B cell (primary cell): ENCODE results near the gene NHEJ1. TPM values are rescaled to one million over a fixed set of nuclear protein-coding genes. Genes with fewer than 3 reads are reported as not detected.

Experiments used
- ATAC-seq: fragments of 200-7000 bp; cut with Tn5 transposase; one replicate; pipeline ENCODE4 v1.10.0; 2021; ENCODE audit warnings: low read depth, mild to moderate bottlenecking, moderate number of reproducible peaks, moderate library complexity
- CTCF ChIA-PET: fragments of 350-600 bp; sonication (Branson Sonifier 250); formaldehyde crosslinking; loops from one replicate; lab custom pipeline; 2021; ENCODE audit warnings: antibody characterized with exemption, inconsistent platforms; lab: Charles Lee
- POLR2A ChIA-PET: fragments of 350-600 bp; sonication (Branson Sonifier 250); formaldehyde crosslinking; loops from one replicate; lab custom pipeline; 2021; ENCODE audit warnings: antibody characterized with exemption; lab: Charles Lee
- DNase-seq: peaks from one replicate; pipeline ENCODE4 v3.0.0; 2013
- H2AFZ ChIP-seq: 2 replicates; pipeline ENCODE4 v1.6.1; 2012; ENCODE audit warnings: mild to moderate bottlenecking, low read depth, low read length; ENCODE audit not compliant: insufficient read depth, poor library complexity, severe bottlenecking
- H3K27ac ChIP-seq, 2 donors: 1 replicate in 1 of 2; 2 replicates in 1 of 2; pipeline ENCODE4 v1.5.1; 2012 to 2013; ENCODE audit warnings: low read length in 2 of 2, mild to moderate bottlenecking in 2 of 2, moderate library complexity in 1 of 2
- H3K27me3 ChIP-seq, 4 experiments: fragments of 200-600 bp in 1 of 4; sonication (generic) in 1 of 4; replicated peaks in 1 of 4; 1 replicate in 2 of 4; 2 replicates in 2 of 4; pipeline versions ENCODE4 v1.6.1 to v1.7.0; 2013 to 2016; ENCODE audit warnings: low read length in 3 of 4, mild to moderate bottlenecking in 2 of 4, mixed read lengths in 1 of 4, moderate library complexity in 1 of 4; ENCODE audit not compliant: insufficient read depth in 4 of 4, control insufficient read depth in 3 of 4; ENCODE audit errors: control extremely low read depth in 1 of 4
- H3K36me3 ChIP-seq, 2 experiments: replicated peaks in 1 of 2; 1 replicate in 1 of 2; 2 replicates in 1 of 2; pipeline versions ENCODE4 v1.6.1 to v1.7.1; 2013; ENCODE audit warnings: low read length in 1 of 2; ENCODE audit not compliant: insufficient read depth in 2 of 2, control insufficient read depth in 1 of 2; ENCODE audit errors: control extremely low read depth in 1 of 2, extremely low read depth in 1 of 2
- H3K4me1 ChIP-seq, 2 donors: fragments of 200-600 bp in 1 of 2; sonication (generic) in 1 of 2; 1 replicate in 1 of 2; 2 replicates in 1 of 2; pipeline versions ENCODE4 v1.5.1 to v1.6.1; 2013 to 2017; ENCODE audit warnings: low read length in 2 of 2; ENCODE audit not compliant: control insufficient read depth in 2 of 2, insufficient read depth in 2 of 2
- H3K4me2 ChIP-seq: replicated peaks from 2 replicates; pipeline ENCODE3; 2012; ENCODE audit warnings: mild to moderate bottlenecking, low read depth, low read length; ENCODE audit not compliant: poor library complexity, severe bottlenecking
- H3K4me3 ChIP-seq, 5 experiments: fragments of 200-600 bp in 1 of 5; sonication (generic) in 1 of 5; 1 replicate in 3 of 5; 2 replicates in 2 of 5; pipeline versions ENCODE4 v1.5.1 to v1.7.0; 2011 to 2016; ENCODE audit warnings: low read length in 4 of 5, mild to moderate bottlenecking in 4 of 5, low read depth in 2 of 5, control low read depth in 1 of 5, moderate library complexity in 1 of 5; ENCODE audit not compliant: insufficient read depth in 1 of 5; ENCODE audit errors: control extremely low read depth in 1 of 5, extremely low read depth in 1 of 5
- H3K79me2 ChIP-seq: fragments of 200-600 bp; sonication (generic); one replicate; pipeline ENCODE4 v1.6.0; 2016; ENCODE audit warnings: low read length; ENCODE audit not compliant: control insufficient read depth, insufficient read depth
- H3K9ac ChIP-seq: fragments of 200-600 bp; sonication (generic); 2 replicates; pipeline ENCODE4 v1.6.1; 2017; ENCODE audit warnings: mild to moderate bottlenecking, low read length, moderate library complexity
- H3K9me3 ChIP-seq, 3 donors: one replicate each; pipeline versions ENCODE4 v1.6.1 to v1.7.1; 2013; ENCODE audit warnings: low read length in 2 of 3; ENCODE audit not compliant: control insufficient read depth in 2 of 3, insufficient read depth in 1 of 3; ENCODE audit errors: control extremely low read depth in 1 of 3
- H4K20me1 ChIP-seq: 2 replicates; pipeline ENCODE4 v1.6.0; 2012; ENCODE audit warnings: mild to moderate bottlenecking, low read length; ENCODE audit not compliant: insufficient read depth, control insufficient read depth, poor library complexity, severe bottlenecking
- H3K27ac Mint-ChIP-seq: one replicate; pipeline ENCODE4 v1.8.0; 2021; ENCODE audit warnings: mixed read lengths
- H3K27me3 Mint-ChIP-seq: one replicate; pipeline ENCODE4 v1.8.0; 2021; ENCODE audit warnings: mixed read lengths
- H3K4me1 Mint-ChIP-seq: one replicate; pipeline ENCODE4 v1.8.0; 2021; ENCODE audit warnings: mixed read lengths
- H3K4me3 Mint-ChIP-seq: one replicate; pipeline ENCODE4 v1.8.0; 2021; ENCODE audit warnings: mixed read lengths
- H3K9me3 Mint-ChIP-seq: one replicate; pipeline ENCODE4 v1.8.0; 2022; ENCODE audit warnings: mixed read lengths; ENCODE audit not compliant: insufficient read depth
- EZH2 ChIP-seq: IDR thresholded peaks from 2 replicates; pipeline ENCODE4 v1.6.1; 2012; ENCODE audit warnings: borderline replicate concordance, low read depth, mild to moderate bottlenecking, moderate library complexity, low read length; ENCODE audit not compliant: insufficient read depth, poor library complexity, severe bottlenecking
- WGBS: methylation state at CpG from one replicate; pipeline ENCODE4 v1.1.5; 2013; ENCODE audit warnings: missing lambda C conversion rate; ENCODE audit not compliant: insufficient coverage; 5-methylcytosine and 5-hydroxymethylcytosine counted together
- intact Hi-C: fragments of 100-400 bp; cut with micrococcal nuclease; formaldehyde crosslinking; loops from one replicate; pipeline ENCODE4 v1.10.0; 2022
- polyA plus RNA-seq: library from polyadenylated mRNA; depleted of rRNA; stranded (reverse); fragments of >200 nt; gene quantifications from 2 replicates; pipeline ENCODE4 v1.2.3, GENCODE V29; 2012
- total RNA-seq, 2 donors: library from RNA; stranded (reverse); fragments of 120-200 nt in 1 of 2; gene quantifications; 1 replicate in 1 of 2; 2 replicates in 1 of 2; pipeline versions ENCODE4 v1.2.3 to v1.2.4, GENCODE V29; 2013 to 2022
- TF ChIP-seq, protein P1 (sequence below): fragments of 200-600 bp; IDR thresholded peaks from one replicate; pipeline ENCODE4 v1.8.0; 2022; ENCODE audit warnings: antibody characterized with exemption, mild to moderate bottlenecking

NHEJ1 gene
- total and polyA plus RNA-seq, 2 donors (not counting 1 experiment from before 2014, with no cell fraction given) = 14.9 to 25.0 TPM

DNA sequence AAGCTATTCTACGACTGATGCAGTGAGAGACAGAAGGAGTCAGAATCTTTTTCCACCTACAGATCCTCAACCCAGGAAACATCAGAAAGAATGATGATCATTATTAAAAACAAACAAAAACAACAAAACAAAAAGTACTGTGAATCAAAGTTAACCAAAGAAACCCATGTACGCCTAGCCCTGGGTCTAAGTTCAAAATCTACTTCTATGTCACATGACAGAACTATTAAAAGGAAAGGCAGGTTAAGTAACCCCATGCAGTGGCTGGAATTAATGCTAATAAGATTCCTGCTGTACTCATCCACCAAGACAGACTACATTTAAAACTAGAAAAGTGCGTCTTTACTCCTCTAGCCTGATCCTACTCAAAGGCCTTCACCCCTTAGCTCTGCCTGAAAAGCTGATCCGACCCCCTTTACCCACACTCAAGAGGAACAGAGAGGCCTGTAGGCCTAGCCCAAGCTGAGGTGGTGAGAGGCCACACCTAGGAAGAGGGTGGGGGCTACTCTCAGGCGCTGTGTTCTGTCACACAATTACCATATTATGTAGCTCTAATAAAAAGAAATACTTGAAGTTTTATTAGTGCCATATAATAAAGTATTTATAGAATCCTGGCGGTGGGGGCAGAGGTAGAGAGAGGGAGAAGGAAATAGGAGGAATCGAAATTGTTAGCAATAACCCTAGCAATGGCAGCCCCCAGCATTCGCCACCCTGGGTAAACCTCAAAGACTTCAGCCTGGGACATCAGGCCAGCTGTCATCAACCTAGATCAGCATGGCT is 37.1 kb downstream of the NHEJ1 start:
- no peak overlapping the region for H3K9ac ChIP-seq
- H3K27me3 ChIP-seq = no peaks in the 10 kb centered on the region
- no peaks in the 10 kb centered on the region for H3K9me3 ChIP-seq
- CTCF ChIA-PET = interaction anchor here (0.9 to 1.6 kb wide), 3 partner anchors 51 to 143 kb away, joined by 3 to 5 read pairs (median 3); no protein-coding TSS in a partner anchor
- Mint-ChIP-seq H3K4me3 (no peak overlapping the region), H3K27me3 (no peaks in the 10 kb centered on the region), H3K9me3 (no peaks in the 10 kb centered on the region), H3K27ac (no peak overlapping the region), H3K4me1 (peaks cover 2% of the 10 kb centered on the region)
- H3K27ac ChIP-seq = no peak overlapping the region
- peaks cover 0 to 14% of the 10 kb centered on the region in 2 experiments for H3K36me3 ChIP-seq
- no peak overlapping the region for H3K4me3 ChIP-seq
- H3K79me2 ChIP-seq = peaks cover 16% of the 10 kb centered on the region
- POLR2A ChIA-PET = no interaction called here
- DNase-seq = no peak
- H2AFZ ChIP-seq = no peak overlapping the region
- intact Hi-C loops = no loop called here
- no peak for TF ChIP-seq EZH2
- TF ChIP-seq, protein P1, sequence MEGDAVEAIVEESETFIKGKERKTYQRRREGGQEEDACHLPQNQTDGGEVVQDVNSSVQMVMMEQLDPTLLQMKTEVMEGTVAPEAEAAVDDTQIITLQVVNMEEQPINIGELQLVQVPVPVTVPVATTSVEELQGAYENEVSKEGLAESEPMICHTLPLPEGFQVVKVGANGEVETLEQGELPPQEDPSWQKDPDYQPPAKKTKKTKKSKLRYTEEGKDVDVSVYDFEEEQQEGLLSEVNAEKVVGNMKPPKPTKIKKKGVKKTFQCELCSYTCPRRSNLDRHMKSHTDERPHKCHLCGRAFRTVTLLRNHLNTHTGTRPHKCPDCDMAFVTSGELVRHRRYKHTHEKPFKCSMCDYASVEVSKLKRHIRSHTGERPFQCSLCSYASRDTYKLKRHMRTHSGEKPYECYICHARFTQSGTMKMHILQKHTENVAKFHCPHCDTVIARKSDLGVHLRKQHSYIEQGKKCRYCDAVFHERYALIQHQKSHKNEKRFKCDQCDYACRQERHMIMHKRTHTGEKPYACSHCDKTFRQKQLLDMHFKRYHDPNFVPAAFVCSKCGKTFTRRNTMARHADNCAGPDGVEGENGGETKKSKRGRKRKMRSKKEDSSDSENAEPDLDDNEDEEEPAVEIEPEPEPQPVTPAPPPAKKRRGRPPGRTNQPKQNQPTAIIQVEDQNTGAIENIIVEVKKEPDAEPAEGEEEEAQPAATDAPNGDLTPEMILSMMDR = no peak
- H4K20me1 ChIP-seq = peaks cover 51% of the 10 kb centered on the region
- H3K4me1 ChIP-seq = no peaks in the 10 kb centered on the region
- no peak for ATAC-seq
- 100% methylated on average over 4 of the region's 8 CpGs for WGBS
- H3K4me2 ChIP-seq = no peak overlapping the region

DNA sequence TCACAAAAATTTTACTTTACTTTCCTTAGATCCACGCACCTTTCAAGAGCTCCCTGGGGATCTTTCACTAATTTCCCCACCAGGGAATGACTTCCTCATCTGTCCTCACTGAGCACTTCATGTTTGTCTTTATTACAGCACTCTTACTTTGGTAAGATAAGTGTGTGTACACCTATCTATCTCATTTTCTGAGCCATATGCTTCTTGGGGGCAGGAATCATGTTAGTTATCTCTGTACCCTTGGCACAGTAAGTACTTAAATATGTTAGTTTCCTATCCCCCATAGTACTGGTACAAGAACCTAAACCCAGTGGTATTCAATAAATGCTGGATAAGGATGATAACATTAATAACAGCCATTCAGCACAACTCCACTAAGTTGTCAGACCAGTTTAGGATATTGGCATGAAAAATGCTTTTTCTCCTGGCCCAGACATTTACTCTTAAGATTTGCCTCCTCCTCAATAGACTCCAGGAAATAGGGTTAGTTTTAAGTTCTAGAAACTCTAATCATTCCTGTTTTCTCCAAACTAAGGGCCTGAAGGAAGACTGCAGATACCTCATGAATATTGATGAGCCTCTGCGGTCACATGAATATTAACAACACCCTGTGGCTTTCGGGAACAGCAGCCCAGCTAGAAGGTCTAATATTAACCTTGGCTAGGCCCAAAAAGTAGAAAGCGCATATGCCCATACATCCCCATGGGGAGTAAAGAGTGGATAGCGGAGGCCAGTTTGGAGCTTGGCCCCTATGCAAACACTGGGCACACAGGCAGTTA is 38.2 kb downstream of the NHEJ1 start:
- Mint-ChIP-seq H3K4me3 (no peak overlapping the region), H3K9me3 (no peaks in the 10 kb centered on the region), H3K27me3 (no peaks in the 10 kb centered on the region), H3K4me1 (peaks cover 2% of the 10 kb centered on the region), H3K27ac (no peak overlapping the region)
- no peak overlapping the region for H3K4me2 ChIP-seq
- 100% methylated on average over 2 of the region's 5 CpGs for WGBS
- intact Hi-C loops = no loop called here
- no peak for DNase-seq
- ATAC-seq = no peak
- H3K9me3 ChIP-seq = no peaks in the 10 kb centered on the region
- peaks cover 11% of the 10 kb centered on the region for H3K79me2 ChIP-seq
- no peak overlapping the region for H3K4me3 ChIP-seq
- peaks cover 3 to 16% of the 10 kb centered on the region in 2 experiments for H3K36me3 ChIP-seq
- no peak overlapping the region for H3K9ac ChIP-seq
- H3K27me3 ChIP-seq = no peaks in the 10 kb centered on the region
- H2AFZ ChIP-seq = no peak overlapping the region
- H4K20me1 ChIP-seq = peaks cover 59% of the 10 kb centered on the region
- H3K4me1 ChIP-seq = no peaks in the 10 kb centered on the region
- ChIA-PET CTCF (interaction anchor here (0.6 to 5.0 kb wide), 11 partner anchors 19 to 173 kb away, joined by 3 to 75 read pairs (median 4); no protein-coding TSS in a partner anchor), POLR2A (no interaction called here)
- no peak overlapping the region for H3K27ac ChIP-seq
- no peak for TF ChIP-seq EZH2
- TF ChIP-seq, protein P1 = no peak
